ENCODE results near the gene SAT2.
A peak's percentile ranks its signal among the peaks of the same experiment; 100 is the strongest.

SAT2 gene

DNA sequence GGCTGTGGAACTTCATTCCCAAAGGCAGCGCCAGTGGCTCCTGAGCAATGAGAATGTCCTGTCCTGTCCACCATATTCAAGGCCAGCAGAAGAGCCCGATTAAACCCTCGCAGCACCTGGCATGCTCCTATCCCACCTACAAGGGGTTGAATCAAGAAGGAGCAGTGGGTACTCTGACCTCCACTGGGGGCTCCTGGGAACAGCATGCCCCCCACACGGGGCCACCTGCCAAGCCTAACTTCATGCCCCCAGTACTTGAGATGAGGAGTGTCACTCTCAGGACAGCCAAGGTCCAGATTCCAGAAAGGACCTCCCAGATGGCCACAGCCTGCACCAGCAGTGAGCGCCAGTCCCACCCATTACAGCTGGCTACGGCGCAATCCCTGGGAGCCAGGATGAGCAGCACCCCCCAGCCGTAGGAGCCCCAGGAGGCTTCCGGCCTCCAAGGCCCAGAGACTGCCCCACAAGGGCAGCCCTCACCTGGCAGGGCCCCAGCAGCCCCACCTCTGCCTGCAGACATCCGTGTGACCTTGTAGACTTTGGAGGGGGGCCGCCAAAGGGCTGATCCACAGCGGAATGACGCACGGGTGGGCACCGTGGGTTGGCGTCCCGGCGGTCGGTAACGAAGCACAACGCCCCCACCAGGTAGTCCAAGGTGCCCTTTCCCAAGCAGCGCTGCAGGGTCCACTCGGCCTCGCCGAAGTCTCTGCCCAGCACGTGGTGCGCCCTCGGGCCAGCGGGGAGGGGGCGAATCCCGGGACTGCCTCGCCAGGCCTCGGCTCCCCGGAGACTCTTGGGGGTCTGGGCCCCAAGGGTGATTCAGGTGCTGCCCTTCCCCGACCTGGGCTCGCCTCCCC is 45.0 kb downstream of the SAT2 start:
- Mint-ChIP-seq H3K27ac (peak overlapping the region; percentile 98 to 100 (median 100)), H3K9me3 (no peaks in the 10 kb centered on the region), H3K4me3 (peak overlapping the region; percentile 77 to 95 (median 78)), H3K4me1 (peaks cover 61% of the 10 kb centered on the region), H3K27me3 (ENCODE audit: low read depth) (peaks cover 4% of the 10 kb centered on the region), H3K36me3 (ENCODE audit: low read depth) (peaks cover 45% of the 10 kb centered on the region)
- TF ChIP-seq, protein P1, sequence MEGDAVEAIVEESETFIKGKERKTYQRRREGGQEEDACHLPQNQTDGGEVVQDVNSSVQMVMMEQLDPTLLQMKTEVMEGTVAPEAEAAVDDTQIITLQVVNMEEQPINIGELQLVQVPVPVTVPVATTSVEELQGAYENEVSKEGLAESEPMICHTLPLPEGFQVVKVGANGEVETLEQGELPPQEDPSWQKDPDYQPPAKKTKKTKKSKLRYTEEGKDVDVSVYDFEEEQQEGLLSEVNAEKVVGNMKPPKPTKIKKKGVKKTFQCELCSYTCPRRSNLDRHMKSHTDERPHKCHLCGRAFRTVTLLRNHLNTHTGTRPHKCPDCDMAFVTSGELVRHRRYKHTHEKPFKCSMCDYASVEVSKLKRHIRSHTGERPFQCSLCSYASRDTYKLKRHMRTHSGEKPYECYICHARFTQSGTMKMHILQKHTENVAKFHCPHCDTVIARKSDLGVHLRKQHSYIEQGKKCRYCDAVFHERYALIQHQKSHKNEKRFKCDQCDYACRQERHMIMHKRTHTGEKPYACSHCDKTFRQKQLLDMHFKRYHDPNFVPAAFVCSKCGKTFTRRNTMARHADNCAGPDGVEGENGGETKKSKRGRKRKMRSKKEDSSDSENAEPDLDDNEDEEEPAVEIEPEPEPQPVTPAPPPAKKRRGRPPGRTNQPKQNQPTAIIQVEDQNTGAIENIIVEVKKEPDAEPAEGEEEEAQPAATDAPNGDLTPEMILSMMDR (IDR thresholded peaks at IDR 0.05; ENCODE audit: unreplicated experiment in 3 of 3) = no peak

DNA sequence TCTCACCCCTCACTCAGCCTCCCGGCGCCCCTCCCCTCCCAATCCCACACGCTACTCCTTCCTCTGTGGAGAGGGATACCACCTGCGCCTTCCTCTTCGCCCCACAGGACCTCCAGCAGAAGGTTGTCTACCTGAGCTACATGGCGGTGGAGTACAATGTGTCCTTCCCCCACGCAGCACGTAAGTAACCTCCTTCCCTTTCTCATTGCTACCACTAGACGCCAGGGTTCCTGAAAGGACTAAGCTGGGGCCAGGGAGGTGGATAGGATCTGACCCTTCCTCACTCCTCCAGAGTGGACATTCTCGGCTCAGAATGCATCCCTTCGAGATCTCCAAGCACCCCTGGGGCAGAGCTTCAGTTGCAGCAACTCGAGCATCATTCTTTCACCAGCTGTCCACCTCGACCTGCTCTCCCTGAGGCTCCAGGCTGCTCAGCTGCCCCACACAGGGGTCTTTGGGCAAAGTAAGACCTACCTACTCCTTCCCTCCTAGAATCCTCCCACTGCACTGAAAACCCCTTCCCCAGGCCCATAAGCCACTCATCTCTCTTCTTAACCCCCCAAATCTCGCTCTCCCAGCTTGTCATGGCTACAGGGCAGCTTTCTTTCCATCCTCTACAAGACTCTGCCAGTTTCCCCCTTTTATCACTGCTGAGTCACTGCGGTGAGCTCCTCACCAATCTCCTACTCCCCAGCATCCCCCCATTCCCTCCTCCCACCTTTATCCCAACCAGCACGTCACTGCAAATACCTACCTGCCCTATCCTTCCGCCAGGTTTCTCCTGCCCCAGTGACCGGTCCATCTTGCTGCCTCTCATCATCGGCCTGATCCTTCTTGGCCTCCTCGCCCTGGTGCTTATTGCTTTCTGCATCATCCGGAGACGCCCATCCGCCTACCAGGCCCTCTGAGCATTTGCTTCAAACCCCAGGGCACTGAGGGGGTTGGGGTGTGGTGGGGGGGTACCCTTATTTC is 46.7 kb downstream of the SAT2 start:
- H3K27ac Mint-ChIP-seq = peak overlapping the region; percentile 95 to 98 (median 97)
- peaks cover 4% of the 10 kb centered on the region for H3K27me3 Mint-ChIP-seq (ENCODE audit: low read depth)
- peak overlapping the region; percentile 48 to 49 (median 48) for H3K4me3 Mint-ChIP-seq
- no peaks in the 10 kb centered on the region for H3K9me3 Mint-ChIP-seq
- TF ChIP-seq, protein P1 (IDR thresholded peaks at IDR 0.05; ENCODE audit: unreplicated experiment in 3 of 3) = no peak
- peaks cover 55% of the 10 kb centered on the region for H3K36me3 Mint-ChIP-seq (ENCODE audit: low read depth)
- peaks cover 63% of the 10 kb centered on the region for H3K4me1 Mint-ChIP-seq

DNA sequence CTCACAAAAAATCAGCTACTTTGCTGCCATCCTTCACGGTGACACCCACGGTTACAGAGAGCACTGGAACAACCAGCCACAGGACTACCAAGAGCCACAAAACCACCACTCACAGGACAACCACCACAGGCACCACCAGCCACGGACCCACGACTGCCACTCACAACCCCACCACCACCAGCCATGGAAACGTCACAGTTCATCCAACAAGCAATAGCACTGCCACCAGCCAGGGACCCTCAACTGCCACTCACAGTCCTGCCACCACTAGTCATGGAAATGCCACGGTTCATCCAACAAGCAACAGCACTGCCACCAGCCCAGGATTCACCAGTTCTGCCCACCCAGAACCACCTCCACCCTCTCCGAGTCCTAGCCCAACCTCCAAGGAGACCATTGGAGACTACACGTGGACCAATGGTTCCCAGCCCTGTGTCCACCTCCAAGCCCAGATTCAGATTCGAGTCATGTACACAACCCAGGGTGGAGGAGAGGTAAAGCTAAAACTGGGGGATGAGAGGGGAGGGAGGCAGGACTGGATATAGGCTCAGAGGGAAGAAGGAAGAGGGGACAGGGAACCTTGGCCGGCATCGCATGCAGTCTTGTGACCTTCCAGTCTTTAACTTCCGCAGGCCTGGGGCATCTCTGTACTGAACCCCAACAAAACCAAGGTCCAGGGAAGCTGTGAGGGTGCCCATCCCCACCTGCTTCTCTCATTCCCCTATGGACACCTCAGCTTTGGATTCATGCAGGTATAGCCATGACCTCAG is 47.6 kb downstream of the SAT2 start:
- peak overlapping the region; percentile 93 to 97 (median 95) for H3K27ac Mint-ChIP-seq
- H3K4me1 Mint-ChIP-seq = peaks cover 70% of the 10 kb centered on the region
- peak overlapping the region; percentile 8 to 47 (median 37) for H3K4me3 Mint-ChIP-seq
- H3K27me3 Mint-ChIP-seq (ENCODE audit: low read depth) = peaks cover 4% of the 10 kb centered on the region
- H3K9me3 Mint-ChIP-seq = no peaks in the 10 kb centered on the region
- TF ChIP-seq, protein P1 (IDR thresholded peaks at IDR 0.05; ENCODE audit: unreplicated experiment in 3 of 3) = no peak
- peaks cover 60% of the 10 kb centered on the region for H3K36me3 Mint-ChIP-seq (ENCODE audit: low read depth)

DNA sequence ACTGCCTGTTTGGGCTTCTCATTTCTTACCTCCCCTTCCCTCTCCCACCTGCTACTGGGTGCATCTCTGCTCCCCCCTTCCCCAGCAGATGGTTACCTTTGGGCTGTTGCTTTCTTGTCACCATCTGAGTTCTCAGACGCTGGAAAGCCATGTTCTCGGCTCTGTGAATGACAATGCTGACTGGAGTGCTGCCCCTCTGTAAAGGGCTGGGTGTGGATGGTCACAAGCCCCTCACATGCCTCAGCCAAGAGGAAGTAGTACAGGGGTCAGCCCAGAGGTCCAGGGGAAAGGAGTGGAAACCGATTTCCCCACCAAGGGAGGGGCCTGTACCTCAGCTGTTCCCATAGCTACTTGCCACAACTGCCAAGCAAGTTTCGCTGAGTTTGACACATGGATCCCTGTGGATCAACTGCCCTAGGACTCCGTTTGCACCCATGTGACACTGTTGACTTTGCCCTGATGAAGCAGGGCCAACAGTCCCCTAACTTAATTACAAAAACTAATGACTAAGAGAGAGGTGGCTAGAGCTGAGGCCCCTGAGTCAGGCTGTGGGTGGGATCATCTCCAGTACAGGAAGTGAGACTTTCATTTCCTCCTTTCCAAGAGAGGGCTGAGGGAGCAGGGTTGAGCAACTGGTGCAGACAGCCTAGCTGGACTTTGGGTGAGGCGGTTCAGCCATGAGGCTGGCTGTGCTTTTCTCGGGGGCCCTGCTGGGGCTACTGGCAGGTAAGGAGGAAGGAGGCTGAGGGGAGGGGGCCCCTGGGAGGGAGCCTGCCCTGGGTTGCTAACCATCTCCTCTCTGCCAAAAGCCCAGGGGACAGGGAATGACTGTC is 48.4 kb downstream of the SAT2 start, which contains the start of gene CD68:
Gene CD68, plus strand, starts transcription at position 638 of the 833 bp plus-strand sequence. Its CDS starts 40 bp downstream, at position 678.
- Mint-ChIP-seq H3K4me1 (peaks cover 70% of the 10 kb centered on the region), H3K36me3 (ENCODE audit: low read depth) (peaks cover 65% of the 10 kb centered on the region), H3K27me3 (ENCODE audit: low read depth) (peaks cover 4% of the 10 kb centered on the region), H3K9me3 (no peaks in the 10 kb centered on the region), H3K27ac (peak within 1 kb of the TSS; percentile 95 to 98 (median 97)), H3K4me3 (peak within 1 kb of the TSS; percentile 47 to 79 (median 69))
- TF ChIP-seq, protein P1 (IDR thresholded peaks at IDR 0.05; ENCODE audit: unreplicated experiment in 3 of 3) = no peak

All from nephron (organoid).